GM19043 (cell line): ENCODE data around the gene MAP7D3.
"Not testable (repeated sequence)": the region's sequence is repeated elsewhere in the genome, so short reads cannot be mapped to it uniquely, and the experiment has no call there.

Experiments used
- ATAC-seq: cut with Tn5 transposase; IDR thresholded peaks from one replicate; pipeline ENCODE4 v1.9.1; 2021; ENCODE audit warnings: low read depth; ENCODE audit not compliant: unreplicated experiment

MAP7D3 gene

GRCh38 chrX:136185401-136186022 lies 65.7 kb downstream of the MAP7D3 start:
- ATAC-seq: no peak

- no peak for ATAC-seq
These were observed 67.3 kb downstream of the MAP7D3 start for GRCh38 chrX:136183917-136184316.

- no peak for ATAC-seq
These were observed 68.0 kb downstream of the MAP7D3 start for GRCh38 chrX:136183172-136183571.

- ATAC-seq: no peak
These were observed 68.8 kb downstream of the MAP7D3 start for GRCh38 chrX:136182414-136182813.

GRCh38 chrX:136179133-136179532 lies 72.1 kb downstream of the MAP7D3 start:
- ATAC-seq: no peak

GRCh38 chrX:136176399-136176825 lies 74.8 kb downstream of the MAP7D3 start:
- no peak for ATAC-seq

- no peak for ATAC-seq
These were observed 79.8 kb downstream of the MAP7D3 start for GRCh38 chrX:136171420-136171819.

- no peak for ATAC-seq
These were observed 80.9 kb downstream of the MAP7D3 start for GRCh38 chrX:136170139-136170800.

GRCh38 chrX:136168929-136169735 lies 82.1 kb downstream of the MAP7D3 start:
- ATAC-seq: no peak

GRCh38 chrX:136167989-136168388 lies 83.2 kb downstream of the MAP7D3 start:
- not testable (repeated sequence) for ATAC-seq

GRCh38 chrX:136166221-136166855 lies 84.9 kb downstream of the MAP7D3 start:
- ATAC-seq: no peak

GRCh38 chrX:136165406-136165805 lies 85.8 kb downstream of the MAP7D3 start:
- ATAC-seq: no peak

GRCh38 chrX:136163689-136164088 lies 87.5 kb downstream of the MAP7D3 start:
- no peak for ATAC-seq
